ENCODE measurements around the gene GCLM.

GRCh38 chr1:93839307-93839706, 69.9 kb downstream of the GCLM start:
- TF ChIP-seq CTCF (IDR thresholded peaks at IDR 0.05; ENCODE audit: insufficient read depth, low read length) (no peak), POLR2AphosphoS5 (IDR thresholded peaks at IDR 0.05; ENCODE audit: low read depth) (no peak)
- TF ChIP-seq, protein P1, sequence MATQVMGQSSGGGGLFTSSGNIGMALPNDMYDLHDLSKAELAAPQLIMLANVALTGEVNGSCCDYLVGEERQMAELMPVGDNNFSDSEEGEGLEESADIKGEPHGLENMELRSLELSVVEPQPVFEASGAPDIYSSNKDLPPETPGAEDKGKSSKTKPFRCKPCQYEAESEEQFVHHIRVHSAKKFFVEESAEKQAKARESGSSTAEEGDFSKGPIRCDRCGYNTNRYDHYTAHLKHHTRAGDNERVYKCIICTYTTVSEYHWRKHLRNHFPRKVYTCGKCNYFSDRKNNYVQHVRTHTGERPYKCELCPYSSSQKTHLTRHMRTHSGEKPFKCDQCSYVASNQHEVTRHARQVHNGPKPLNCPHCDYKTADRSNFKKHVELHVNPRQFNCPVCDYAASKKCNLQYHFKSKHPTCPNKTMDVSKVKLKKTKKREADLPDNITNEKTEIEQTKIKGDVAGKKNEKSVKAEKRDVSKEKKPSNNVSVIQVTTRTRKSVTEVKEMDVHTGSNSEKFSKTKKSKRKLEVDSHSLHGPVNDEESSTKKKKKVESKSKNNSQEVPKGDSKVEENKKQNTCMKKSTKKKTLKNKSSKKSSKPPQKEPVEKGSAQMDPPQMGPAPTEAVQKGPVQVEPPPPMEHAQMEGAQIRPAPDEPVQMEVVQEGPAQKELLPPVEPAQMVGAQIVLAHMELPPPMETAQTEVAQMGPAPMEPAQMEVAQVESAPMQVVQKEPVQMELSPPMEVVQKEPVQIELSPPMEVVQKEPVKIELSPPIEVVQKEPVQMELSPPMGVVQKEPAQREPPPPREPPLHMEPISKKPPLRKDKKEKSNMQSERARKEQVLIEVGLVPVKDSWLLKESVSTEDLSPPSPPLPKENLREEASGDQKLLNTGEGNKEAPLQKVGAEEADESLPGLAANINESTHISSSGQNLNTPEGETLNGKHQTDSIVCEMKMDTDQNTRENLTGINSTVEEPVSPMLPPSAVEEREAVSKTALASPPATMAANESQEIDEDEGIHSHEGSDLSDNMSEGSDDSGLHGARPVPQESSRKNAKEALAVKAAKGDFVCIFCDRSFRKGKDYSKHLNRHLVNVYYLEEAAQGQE (IDR thresholded peaks at IDR 0.05; ENCODE audit: insufficient replicate concordance, low read depth): no peak

Data from HL-60 (cell line).